Measurements from ENCODE around the gene ANXA3. TPM values are rescaled to one million over a fixed set of nuclear protein-coding genes. Genes with fewer than 3 reads are reported as not detected.
"Not testable (repeated sequence)": the region's sequence is repeated elsewhere in the genome, so short reads cannot be mapped to it uniquely, and the experiment has no call there.

The ANXA3 gene
- total RNA-seq, 2 experiments from 2014 or later = 0.41 to 7.4 TPM

- DNase-seq (no peak), ATAC-seq (no peak)
- H3K36me3 Mint-ChIP-seq = no peaks in the 10 kb centered on the region
- H3K4me3 Mint-ChIP-seq = no peak overlapping the region
- H3K27ac Mint-ChIP-seq = no peak overlapping the region
- peaks cover 24% of the 10 kb centered on the region for H3K27me3 Mint-ChIP-seq
- H3K4me1 Mint-ChIP-seq = no peaks in the 10 kb centered on the region
- CTCF ChIA-PET = no interaction called here
- no peaks in the 10 kb centered on the region for H3K9me3 Mint-ChIP-seq (ENCODE audit: low read depth)
Observed at GRCh38 chr4:78527103-78527502, 24.5 kb upstream of the ANXA3 start.

- H3K4me3 Mint-ChIP-seq = no peak overlapping the region
- no peak overlapping the region for H3K27ac Mint-ChIP-seq
- no peaks in the 10 kb centered on the region for H3K9me3 Mint-ChIP-seq (ENCODE audit: low read depth)
- no peak for DNase-seq
- H3K4me1 Mint-ChIP-seq = no peaks in the 10 kb centered on the region
- no peak for ATAC-seq
- H3K36me3 Mint-ChIP-seq = no peaks in the 10 kb centered on the region
- H3K27me3 Mint-ChIP-seq = peaks cover 26% of the 10 kb centered on the region
- CTCF ChIA-PET = no interaction called here
Observed at GRCh38 chr4:78527555-78527954, 24.0 kb upstream of the ANXA3 start.

DNA sequence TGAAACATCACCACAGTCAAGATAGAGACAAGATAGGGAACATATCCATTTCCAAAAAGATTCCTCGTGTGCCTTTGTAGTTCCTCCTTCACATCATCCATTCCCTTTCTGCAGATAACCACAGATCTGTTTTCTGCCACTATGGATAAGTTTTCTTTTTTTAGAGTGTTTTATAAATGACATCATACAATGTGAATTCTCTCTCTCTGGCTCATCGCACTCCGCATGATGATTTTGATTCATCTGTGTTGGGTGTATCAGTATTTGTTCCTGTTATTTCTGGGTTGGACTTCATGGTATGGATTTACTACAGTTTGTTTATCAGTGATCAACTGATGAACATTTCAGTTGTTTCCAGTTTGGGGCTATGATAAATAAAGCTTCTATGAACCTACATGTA, 23.2 kb upstream of the ANXA3 start:
- ATAC-seq (no peak), DNase-seq (no peak)
- Mint-ChIP-seq H3K9me3 (ENCODE audit: low read depth) (no peaks in the 10 kb centered on the region), H3K36me3 (no peaks in the 10 kb centered on the region), H3K4me1 (no peaks in the 10 kb centered on the region), H3K27me3 (peaks cover 28% of the 10 kb centered on the region), H3K4me3 (no peak overlapping the region), H3K27ac (no peak overlapping the region)
- CTCF ChIA-PET = no interaction called here

DNA sequence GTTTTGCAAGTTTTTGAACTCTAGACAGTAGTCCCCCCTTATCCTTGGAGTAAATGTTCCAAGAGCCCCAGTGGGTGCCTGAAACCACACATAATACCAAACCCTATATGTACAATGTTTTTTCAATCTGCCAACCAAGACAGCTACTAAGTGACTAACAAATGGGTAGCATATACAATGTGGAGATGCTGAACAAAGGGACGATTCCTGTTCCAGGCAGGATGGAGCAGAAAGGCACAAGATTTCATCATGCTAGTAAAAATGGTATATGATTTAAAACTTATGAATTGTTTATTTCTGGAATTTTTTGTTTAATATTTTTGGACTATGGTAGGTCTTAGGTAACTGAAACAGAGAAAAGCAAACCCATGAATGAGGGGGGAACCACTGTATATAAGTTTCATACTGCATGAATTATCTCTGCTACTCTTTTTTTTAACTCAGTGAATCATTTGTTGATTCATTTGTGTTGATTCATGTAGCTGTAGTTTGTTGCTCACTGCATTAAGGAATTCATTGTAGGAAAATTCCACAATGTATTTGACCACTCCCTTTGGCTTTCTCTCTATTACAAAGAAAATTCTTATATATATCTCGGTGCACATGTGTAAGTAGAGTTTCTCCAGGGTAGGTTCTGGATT, 21.9 kb upstream of the ANXA3 start:
- ATAC-seq = no peak
- no peak for DNase-seq
- no peaks in the 10 kb centered on the region for H3K4me1 Mint-ChIP-seq
- H3K36me3 Mint-ChIP-seq = no peaks in the 10 kb centered on the region
- CTCF ChIA-PET = no interaction called here
- no peak overlapping the region for H3K4me3 Mint-ChIP-seq
- no peak overlapping the region for H3K27ac Mint-ChIP-seq
- H3K27me3 Mint-ChIP-seq = peaks cover 24% of the 10 kb centered on the region
- H3K9me3 Mint-ChIP-seq (ENCODE audit: low read depth) = no peaks in the 10 kb centered on the region

DNA sequence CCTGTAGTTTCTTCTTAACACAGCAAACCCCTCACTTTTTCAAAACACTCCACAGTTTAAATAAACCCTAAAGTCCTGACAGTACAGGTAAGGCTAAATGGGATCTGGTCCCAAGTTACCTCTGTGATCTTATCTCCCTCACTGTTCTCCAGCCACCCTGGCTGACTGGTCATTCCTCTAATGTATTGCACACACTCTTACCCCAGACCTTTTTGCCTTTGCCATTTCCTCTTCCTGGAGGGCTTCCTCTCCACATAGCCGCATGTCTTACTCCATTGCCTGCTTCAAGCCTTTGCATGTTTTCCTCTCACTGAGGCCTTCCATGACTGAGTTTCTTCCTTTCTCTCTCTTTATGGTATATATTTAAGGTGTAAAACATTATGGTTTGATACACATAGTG, 19.5 kb upstream of the ANXA3 start:
- Mint-ChIP-seq H3K27me3 (peaks cover 16% of the 10 kb centered on the region), H3K36me3 (no peaks in the 10 kb centered on the region), H3K4me1 (no peaks in the 10 kb centered on the region), H3K9me3 (ENCODE audit: low read depth) (no peaks in the 10 kb centered on the region), H3K4me3 (no peak overlapping the region), H3K27ac (no peak overlapping the region)
- DNase-seq = no peak
- no peak for ATAC-seq
- CTCF ChIA-PET = no interaction called here

DNA sequence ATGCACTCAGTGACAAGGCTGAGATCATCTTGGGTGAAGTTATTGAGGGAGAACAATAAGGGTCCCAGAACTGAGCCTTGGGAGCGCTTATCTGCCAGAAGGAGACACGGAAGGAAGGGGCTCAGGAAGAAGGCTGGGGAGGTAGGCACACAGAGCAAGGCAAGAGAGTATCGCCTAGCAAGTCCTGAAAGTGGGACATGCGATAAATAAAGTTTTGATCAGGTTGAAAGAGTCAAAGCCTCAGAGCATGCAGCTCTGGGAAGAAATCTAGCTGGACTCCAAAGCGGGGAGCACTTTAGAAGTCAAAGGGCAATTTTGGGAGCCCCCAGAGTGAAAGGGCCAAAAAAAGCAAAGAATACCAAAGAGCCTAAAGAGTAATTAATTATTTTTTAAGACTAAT, 17.7 kb upstream of the ANXA3 start:
- DNase-seq (no peak), ATAC-seq (no peak)
- Mint-ChIP-seq H3K4me1 (no peaks in the 10 kb centered on the region), H3K9me3 (ENCODE audit: low read depth) (no peaks in the 10 kb centered on the region), H3K27ac (no peak overlapping the region), H3K27me3 (peaks cover 21% of the 10 kb centered on the region), H3K36me3 (no peaks in the 10 kb centered on the region), H3K4me3 (no peak overlapping the region)
- CTCF ChIA-PET = no interaction called here

- Mint-ChIP-seq H3K4me1 (no peaks in the 10 kb centered on the region), H3K4me3 (no peak overlapping the region), H3K9me3 (ENCODE audit: low read depth) (no peaks in the 10 kb centered on the region), H3K27me3 (peaks cover 21% of the 10 kb centered on the region), H3K36me3 (no peaks in the 10 kb centered on the region), H3K27ac (no peak overlapping the region)
- DNase-seq (no peak), ATAC-seq (no peak)
- CTCF ChIA-PET = no interaction called here
Observed at GRCh38 chr4:78534286-78534955, 17.1 kb upstream of the ANXA3 start.

DNA sequence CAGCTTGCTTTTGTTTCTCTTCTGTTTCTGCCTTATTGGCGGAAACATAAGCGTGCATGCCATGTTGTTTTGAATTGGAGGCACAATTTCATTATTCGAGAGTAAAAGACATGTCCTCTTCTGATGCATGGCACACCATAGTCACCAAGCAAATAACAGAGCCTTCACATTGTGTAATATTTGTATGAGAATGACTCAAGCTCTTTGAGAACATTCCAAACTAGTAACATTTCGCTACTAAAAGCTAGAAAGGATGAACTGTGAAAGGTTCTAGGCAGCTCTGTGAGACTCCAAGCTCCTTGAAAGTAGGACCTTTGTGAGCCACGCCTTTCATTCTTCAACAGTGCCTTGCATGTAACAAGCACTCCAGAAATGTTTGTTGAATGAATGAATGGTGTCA, 9.2 kb upstream of the ANXA3 start:
- no peak overlapping the region for H3K27ac Mint-ChIP-seq
- DNase-seq = no peak
- peaks cover 39% of the 10 kb centered on the region for H3K27me3 Mint-ChIP-seq
- no peaks in the 10 kb centered on the region for H3K4me1 Mint-ChIP-seq
- no peak for ATAC-seq
- H3K9me3 Mint-ChIP-seq (ENCODE audit: low read depth) = no peaks in the 10 kb centered on the region
- H3K36me3 Mint-ChIP-seq = no peaks in the 10 kb centered on the region
- H3K4me3 Mint-ChIP-seq = no peak overlapping the region
- CTCF ChIA-PET = no interaction called here

DNA sequence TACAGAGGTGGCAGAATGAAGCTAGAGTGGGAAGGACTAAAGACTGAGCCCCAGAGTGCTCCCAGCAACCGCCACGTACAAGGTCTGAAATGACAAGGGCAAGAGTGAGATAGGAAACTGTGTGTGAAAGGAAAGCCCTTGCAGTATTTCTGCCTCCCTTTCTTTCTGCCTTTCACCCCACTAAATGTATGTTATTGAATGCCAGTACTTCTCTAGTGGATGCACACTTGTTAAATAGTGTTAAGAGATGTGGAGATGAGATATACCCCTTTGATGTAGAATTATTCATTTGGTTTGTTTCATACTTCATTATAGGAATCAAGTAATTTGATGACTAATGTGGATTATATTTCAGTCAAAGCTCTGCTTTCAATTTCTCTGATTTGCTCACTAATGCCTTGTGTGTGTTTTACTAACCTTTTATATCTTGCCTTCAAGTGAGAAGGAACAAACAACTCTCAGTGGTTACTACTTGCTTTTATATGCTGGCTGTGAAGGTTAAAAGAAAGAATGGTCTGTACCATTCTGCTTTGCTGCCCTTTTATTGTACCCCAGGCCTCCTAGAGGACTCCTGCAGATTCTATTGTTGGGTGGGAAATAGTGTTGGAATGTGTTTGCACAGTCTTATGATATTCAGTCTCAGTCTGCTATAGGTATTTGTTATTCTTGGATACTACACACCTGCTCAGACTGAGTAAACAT, 8.0 kb upstream of the ANXA3 start:
- H3K4me1 Mint-ChIP-seq = no peaks in the 10 kb centered on the region
- CTCF ChIA-PET = no interaction called here
- no peak for ATAC-seq

DNA sequence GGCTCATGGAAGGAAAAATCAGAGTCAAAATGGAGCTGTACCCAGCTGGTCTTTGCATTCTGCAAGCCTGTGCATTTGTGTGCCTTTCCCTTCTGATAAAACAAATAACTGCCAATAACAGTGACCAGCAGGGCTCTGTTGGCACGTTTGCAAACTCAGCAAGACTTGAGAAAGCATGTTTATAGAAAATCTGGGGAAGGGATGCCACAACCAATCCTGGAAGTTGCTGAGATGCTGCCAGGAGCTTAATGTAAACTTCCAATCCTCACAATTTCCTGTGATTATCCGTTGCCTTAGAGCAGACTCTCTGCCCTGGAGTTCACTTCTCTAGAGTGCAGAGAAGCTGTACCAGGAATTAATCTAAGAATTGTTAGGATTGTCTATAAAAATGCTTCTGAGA, 6.9 kb upstream of the ANXA3 start:
- no peak for ATAC-seq

More for the DNA sequence above, 8.0 kb upstream of the ANXA3 start:
- Mint-ChIP-seq H3K27ac (no peak overlapping the region), H3K36me3 (no peaks in the 10 kb centered on the region), H3K4me3 (no peak overlapping the region), H3K9me3 (ENCODE audit: low read depth) (no peaks in the 10 kb centered on the region), H3K27me3 (peaks cover 36% of the 10 kb centered on the region)
- DNase-seq = no peak

DNA sequence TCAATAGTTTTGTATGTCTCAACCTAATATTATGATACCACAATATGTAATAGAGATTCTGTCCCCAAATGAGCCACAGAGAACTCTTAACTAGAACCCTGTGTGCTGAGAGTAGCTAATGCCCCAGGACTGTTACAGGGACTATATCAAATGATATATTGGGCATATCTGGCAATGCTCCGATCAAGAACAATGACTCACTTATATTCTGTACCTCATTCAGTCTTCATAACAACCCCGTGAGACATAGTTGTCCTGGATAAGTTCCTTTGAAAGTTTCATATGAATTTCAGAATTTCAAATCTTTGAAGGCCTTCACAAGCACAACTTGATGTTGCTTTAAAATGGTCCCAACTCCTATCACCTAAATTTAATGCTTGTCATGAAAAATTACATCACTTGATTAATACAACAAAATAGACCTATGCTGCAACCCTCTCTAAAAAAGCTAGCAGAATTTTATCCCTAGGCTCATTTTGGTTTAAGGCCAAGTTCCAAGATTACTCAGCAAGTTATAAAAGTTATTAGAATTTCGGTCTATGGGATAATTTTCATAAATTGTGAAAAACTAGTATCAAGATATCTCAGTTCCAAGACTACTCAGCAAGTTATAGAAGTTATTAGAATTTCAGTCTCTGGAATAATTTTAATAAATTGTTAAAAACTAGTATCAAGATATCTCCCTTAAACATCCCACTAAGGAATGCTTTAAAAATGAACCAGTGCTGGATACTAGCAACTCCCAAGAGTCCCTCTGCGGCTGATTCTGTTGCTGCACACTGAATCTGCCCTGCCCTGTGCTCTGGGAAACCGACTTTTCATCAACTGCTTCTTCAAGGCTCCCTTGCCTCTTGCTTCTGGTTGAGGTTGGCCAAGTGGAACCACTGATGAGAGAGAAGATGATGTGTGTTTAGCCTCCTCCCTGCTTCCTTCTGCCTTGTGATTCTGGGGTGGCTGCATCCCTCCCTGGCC, 6.0 kb upstream of the ANXA3 start:
- Mint-ChIP-seq H3K27ac (no peak overlapping the region), H3K4me1 (no peaks in the 10 kb centered on the region)

More for the DNA sequence above, 6.9 kb upstream of the ANXA3 start:
- Mint-ChIP-seq H3K4me3 (no peak overlapping the region), H3K27ac (no peak overlapping the region), H3K4me1 (no peaks in the 10 kb centered on the region), H3K36me3 (no peaks in the 10 kb centered on the region), H3K27me3 (peaks cover 37% of the 10 kb centered on the region), H3K9me3 (ENCODE audit: low read depth) (no peaks in the 10 kb centered on the region)
- CTCF ChIA-PET = no interaction called here
- no peak for DNase-seq

GRCh38 chr4:78547899-78548298, 3.7 kb upstream of the ANXA3 start:
- ATAC-seq; CTCF ChIA-PET; DNase-seq; H3K27ac Mint-ChIP-seq; H3K36me3 Mint-ChIP-seq; H3K9me3 Mint-ChIP-seq (ENCODE audit: low read depth); H3K4me3 Mint-ChIP-seq: not testable (repeated sequence)
- Mint-ChIP-seq H3K4me1 (peaks cover 11% of the 10 kb centered on the region), H3K27me3 (peaks cover 52% of the 10 kb centered on the region)

More for the DNA sequence above, 6.0 kb upstream of the ANXA3 start:
- Mint-ChIP-seq H3K27me3 (peaks cover 43% of the 10 kb centered on the region), H3K36me3 (no peaks in the 10 kb centered on the region), H3K4me3 (no peak overlapping the region), H3K9me3 (ENCODE audit: low read depth) (no peaks in the 10 kb centered on the region)
- CTCF ChIA-PET = no interaction called here
- DNase-seq = no peak
- no peak for ATAC-seq

- ATAC-seq; CTCF ChIA-PET; H3K36me3 Mint-ChIP-seq; DNase-seq; H3K4me3 Mint-ChIP-seq; H3K27ac Mint-ChIP-seq; H3K9me3 Mint-ChIP-seq (ENCODE audit: low read depth): not testable (repeated sequence)
- peaks cover 52% of the 10 kb centered on the region for H3K27me3 Mint-ChIP-seq
- H3K4me1 Mint-ChIP-seq = peaks cover 11% of the 10 kb centered on the region
Observed at GRCh38 chr4:78548889-78549288, 2.7 kb upstream of the ANXA3 start.

Measured in activated CD8-positive, alpha-beta memory T cell treated with anti-CD3 and anti-CD28 coated beads, Interleukin-2, amount 10 ng/mL, durations not matched to agents 7 days and 5 days (primary cell).